ENCODE results near the gene PPFIA3. TPM values are rescaled to one million over a fixed set of nuclear protein-coding genes. Genes with fewer than 3 reads are reported as not detected.

Gene PPFIA3
- total RNA-seq, 1 experiment from 2014 or later = 27.3 TPM

DNA sequence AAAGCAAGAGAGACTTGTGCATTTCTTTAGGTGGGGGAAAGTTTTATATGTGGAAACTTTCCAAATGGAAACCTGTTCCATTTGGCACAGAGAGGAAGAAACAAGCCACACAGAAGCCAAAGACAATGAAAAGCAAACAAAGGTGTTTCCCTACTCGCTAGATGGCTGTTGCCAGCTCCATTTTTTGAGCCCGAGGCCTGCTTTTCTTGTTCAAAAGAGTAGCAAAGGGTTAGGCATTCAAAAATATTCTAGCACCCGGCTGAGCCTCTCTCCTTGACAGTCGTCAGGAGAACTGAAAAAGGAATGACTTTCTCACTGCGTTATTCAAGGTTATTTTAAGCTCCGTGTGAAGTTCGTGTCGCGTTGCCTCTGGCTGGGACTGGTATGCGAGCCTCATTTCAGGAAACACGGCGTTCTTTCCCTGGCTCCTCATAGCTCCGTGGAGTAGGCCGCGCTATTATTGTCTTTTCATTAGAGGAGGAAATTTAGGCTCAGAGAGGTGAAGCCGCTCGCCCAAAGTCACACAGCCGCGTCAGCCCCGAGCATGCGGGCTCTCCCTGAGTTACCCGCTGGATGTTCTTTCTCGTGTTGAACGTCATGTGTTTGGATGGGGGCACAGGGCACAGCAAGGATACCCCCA lies 45.9 kb downstream of the PPFIA3 start:
- Mint-ChIP-seq H3K36me3 (no peaks in the 10 kb centered on the region), H3K4me3 (peak overlapping the region; percentile 29), H3K9me3 (no peaks in the 10 kb centered on the region), H3K27me3 (ENCODE audit: low read depth) (peaks cover 8% of the 10 kb centered on the region), H3K27ac (peak overlapping the region; percentile 49; the same call in 1 of the 2 replicates), H3K4me1 (peaks cover 6% of the 10 kb centered on the region)
- TF ChIP-seq, protein P1, sequence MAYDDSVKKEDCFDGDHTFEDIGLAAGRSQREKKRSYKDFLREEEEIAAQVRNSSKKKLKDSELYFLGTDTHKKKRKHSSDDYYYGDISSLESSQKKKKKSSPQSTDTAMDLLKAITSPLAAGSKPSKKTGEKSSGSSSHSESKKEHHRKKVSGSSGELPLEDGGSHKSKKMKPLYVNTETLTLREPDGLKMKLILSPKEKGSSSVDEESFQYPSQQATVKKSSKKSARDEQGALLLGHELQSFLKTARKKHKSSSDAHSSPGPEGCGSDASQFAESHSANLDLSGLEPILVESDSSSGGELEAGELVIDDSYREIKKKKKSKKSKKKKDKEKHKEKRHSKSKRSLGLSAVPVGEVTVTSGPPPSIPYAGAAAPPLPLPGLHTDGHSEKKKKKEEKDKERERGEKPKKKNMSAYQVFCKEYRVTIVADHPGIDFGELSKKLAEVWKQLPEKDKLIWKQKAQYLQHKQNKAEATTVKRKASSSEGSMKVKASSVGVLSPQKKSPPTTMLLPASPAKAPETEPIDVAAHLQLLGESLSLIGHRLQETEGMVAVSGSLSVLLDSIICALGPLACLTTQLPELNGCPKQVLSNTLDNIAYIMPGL (CRISPR knock-in tag; IDR thresholded peaks at IDR 0.05) = no peak
- TF ChIP-seq NFYB (CRISPR knock-in tag; conservative IDR thresholded peaks at IDR 0.05; ENCODE audit: low read depth) = no peak
- POLR2A ChIA-PET = interaction anchor here (0.5 to 0.7 kb wide), 2 partner anchors 10 to 79 kb away, joined by 3 to 4 read pairs; partner anchors contain the start of gene HRC
- ATAC-seq (no peak), DNase-seq (ENCODE audit: low spot score) (no peak)
- CTCF ChIA-PET = interaction anchor here (0.6 to 3.3 kb wide), 11 partner anchors 10 to 172 kb away, joined by 3 to 21 read pairs (median 6); partner anchors contain the start of genes HRC, LIN7B and RUVBL2

DNA sequence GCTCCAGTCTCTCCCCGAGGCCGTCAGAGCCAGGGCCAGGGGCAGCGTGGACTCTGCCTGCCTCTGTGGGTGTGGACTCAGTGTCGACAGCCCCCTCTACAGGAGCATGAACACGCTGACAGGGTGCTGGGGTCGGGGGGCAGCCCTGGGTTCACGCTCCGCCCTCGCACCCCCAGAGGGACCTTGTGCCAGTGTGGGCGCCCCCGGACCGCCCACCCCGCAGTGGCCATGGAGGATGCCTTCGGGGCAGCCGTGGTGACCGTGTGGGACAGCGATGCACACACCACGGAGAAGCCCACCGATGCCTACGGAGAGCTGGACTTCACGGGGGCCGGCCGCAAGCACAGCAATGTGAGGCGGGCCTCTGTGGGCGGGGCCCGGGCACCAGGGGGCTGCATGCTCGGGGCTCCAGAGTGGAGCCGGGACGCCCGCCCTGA lies 46.5 kb downstream of the PPFIA3 start:
- ChIA-PET POLR2A (no interaction called here), CTCF (interaction anchor here (0.6 to 3.3 kb wide), 10 partner anchors 10 to 172 kb away, joined by 3 to 21 read pairs (median 4); partner anchors contain the start of genes HRC, LIN7B and RUVBL2)
- ATAC-seq (peak; percentile 94), DNase-seq (ENCODE audit: low spot score) (peak; percentile 39)
- Mint-ChIP-seq H3K36me3 (no peaks in the 10 kb centered on the region), H3K4me1 (peaks cover 6% of the 10 kb centered on the region), H3K9me3 (no peaks in the 10 kb centered on the region), H3K27ac (no peak overlapping the region), H3K27me3 (ENCODE audit: low read depth) (peaks cover 8% of the 10 kb centered on the region), H3K4me3 (0 out of 2 replicates have a peak overlapping the region, but pooled peaks have one; percentile 18)
- TF ChIP-seq, protein P1 (CRISPR knock-in tag; IDR thresholded peaks at IDR 0.05) = peak; percentile 35; the same call in 1 of the 2 replicates
- TF ChIP-seq, protein P2, sequence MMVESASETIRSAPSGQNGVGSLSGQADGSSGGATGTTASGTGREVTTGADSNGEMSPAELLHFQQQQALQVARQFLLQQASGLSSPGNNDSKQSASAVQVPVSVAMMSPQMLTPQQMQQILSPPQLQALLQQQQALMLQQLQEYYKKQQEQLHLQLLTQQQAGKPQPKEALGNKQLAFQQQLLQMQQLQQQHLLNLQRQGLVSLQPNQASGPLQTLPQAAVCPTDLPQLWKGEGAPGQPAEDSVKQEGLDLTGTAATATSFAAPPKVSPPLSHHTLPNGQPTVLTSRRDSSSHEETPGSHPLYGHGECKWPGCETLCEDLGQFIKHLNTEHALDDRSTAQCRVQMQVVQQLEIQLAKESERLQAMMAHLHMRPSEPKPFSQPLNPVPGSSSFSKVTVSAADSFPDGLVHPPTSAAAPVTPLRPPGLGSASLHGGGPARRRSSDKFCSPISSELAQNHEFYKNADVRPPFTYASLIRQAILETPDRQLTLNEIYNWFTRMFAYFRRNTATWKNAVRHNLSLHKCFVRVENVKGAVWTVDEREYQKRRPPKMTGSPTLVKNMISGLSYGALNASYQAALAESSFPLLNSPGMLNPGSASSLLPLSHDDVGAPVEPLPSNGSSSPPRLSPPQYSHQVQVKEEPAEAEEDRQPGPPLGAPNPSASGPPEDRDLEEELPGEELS (CRISPR knock-in tag; IDR thresholded peaks at IDR 0.05) = no peak
- TF ChIP-seq ZNF121 (CRISPR knock-in tag; IDR thresholded peaks at IDR 0.05) (no peak), MXD4 (CRISPR knock-in tag; IDR thresholded peaks at IDR 0.05; ENCODE audit: borderline replicate concordance) (no peak), MAX (CRISPR knock-in tag; IDR thresholded peaks at IDR 0.05) (peak; percentile 40; the same call in 1 of the 2 replicates)

DNA sequence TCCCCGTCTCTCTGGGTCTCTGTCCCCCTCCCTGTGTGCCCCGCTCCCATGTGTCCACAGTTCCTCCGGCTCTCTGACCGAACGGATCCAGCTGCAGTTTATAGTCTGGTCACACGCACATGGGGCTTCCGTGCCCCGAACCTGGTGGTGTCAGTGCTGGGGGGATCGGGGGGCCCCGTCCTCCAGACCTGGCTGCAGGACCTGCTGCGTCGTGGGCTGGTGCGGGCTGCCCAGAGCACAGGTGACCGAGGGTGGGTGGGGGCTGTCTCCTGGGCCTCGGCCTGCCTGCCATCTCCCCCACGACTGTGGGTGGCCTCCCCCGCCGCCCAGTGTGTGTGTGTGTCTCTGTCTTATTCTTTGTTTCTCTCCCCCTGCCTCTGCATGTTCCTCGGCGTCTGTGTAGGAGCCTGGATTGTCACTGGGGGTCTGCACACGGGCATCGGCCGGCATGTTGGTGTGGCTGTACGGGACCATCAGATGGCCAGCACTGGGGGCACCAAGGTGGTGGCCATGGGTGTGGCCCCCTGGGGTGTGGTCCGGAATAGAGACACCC lies 48.6 kb downstream of the PPFIA3 start:
- ChIA-PET POLR2A (no interaction called here), CTCF (no interaction called here)
- H3K27ac Mint-ChIP-seq = no peak overlapping the region
- no peaks in the 10 kb centered on the region for H3K9me3 Mint-ChIP-seq
- peaks cover 8% of the 10 kb centered on the region for H3K27me3 Mint-ChIP-seq (ENCODE audit: low read depth)
- no peak overlapping the region for H3K4me3 Mint-ChIP-seq
- no peak for TF ChIP-seq ZNF317 (CRISPR knock-in tag; IDR thresholded peaks at IDR 0.05; ENCODE audit: borderline replicate concordance, low read depth)
- ATAC-seq (no peak), DNase-seq (ENCODE audit: low spot score) (no peak)
- H3K4me1 Mint-ChIP-seq = peaks cover 6% of the 10 kb centered on the region
- 0 out of 2 replicates have a peak, but pooled peaks cover 3% of the 10 kb centered on the region for H3K36me3 Mint-ChIP-seq

- Mint-ChIP-seq H3K27ac (no peak overlapping the region), H3K36me3 (0 out of 2 replicates have a peak, but pooled peaks cover 3% of the 10 kb centered on the region), H3K9me3 (no peaks in the 10 kb centered on the region), H3K4me1 (peaks cover 6% of the 10 kb centered on the region), H3K27me3 (ENCODE audit: low read depth) (peaks cover 8% of the 10 kb centered on the region), H3K4me3 (no peak overlapping the region)
- CTCF ChIA-PET = interaction anchor here (0.8 kb wide), 1 partner anchor 30 kb away, joined by 3 read pairs; no protein-coding TSS in a partner anchor
- POLR2A ChIA-PET = no interaction called here
- no peak for DNase-seq (ENCODE audit: low spot score)
- ATAC-seq = no peak
- TF ChIP-seq NR1H2 (CRISPR knock-in tag; IDR thresholded peaks at IDR 0.05) = no peak
- TF ChIP-seq ZNF423 (CRISPR knock-in tag; IDR thresholded peaks at IDR 0.05) = no peak
- no peak for TF ChIP-seq MXD4 (CRISPR knock-in tag; IDR thresholded peaks at IDR 0.05; ENCODE audit: borderline replicate concordance)
- TF ChIP-seq, protein P3, sequence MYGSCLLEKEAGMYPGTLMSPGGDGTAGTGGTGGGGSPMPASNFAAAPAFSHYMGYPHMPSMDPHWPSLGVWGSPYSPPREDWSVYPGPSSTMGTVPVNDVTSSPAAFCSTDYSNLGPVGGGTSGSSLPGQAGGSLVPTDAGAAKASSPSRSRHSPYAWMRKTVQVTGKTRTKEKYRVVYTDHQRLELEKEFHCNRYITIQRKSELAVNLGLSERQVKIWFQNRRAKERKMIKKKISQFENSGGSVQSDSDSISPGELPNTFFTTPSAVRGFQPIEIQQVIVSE (CRISPR knock-in tag; IDR thresholded peaks at IDR 0.05; ENCODE audit: borderline replicate concordance) = no peak
- TF ChIP-seq, protein P4, sequence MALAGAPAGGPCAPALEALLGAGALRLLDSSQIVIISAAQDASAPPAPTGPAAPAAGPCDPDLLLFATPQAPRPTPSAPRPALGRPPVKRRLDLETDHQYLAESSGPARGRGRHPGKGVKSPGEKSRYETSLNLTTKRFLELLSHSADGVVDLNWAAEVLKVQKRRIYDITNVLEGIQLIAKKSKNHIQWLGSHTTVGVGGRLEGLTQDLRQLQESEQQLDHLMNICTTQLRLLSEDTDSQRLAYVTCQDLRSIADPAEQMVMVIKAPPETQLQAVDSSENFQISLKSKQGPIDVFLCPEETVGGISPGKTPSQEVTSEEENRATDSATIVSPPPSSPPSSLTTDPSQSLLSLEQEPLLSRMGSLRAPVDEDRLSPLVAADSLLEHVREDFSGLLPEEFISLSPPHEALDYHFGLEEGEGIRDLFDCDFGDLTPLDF (CRISPR knock-in tag; IDR thresholded peaks at IDR 0.05) = no peak
- TF ChIP-seq, protein P5, sequence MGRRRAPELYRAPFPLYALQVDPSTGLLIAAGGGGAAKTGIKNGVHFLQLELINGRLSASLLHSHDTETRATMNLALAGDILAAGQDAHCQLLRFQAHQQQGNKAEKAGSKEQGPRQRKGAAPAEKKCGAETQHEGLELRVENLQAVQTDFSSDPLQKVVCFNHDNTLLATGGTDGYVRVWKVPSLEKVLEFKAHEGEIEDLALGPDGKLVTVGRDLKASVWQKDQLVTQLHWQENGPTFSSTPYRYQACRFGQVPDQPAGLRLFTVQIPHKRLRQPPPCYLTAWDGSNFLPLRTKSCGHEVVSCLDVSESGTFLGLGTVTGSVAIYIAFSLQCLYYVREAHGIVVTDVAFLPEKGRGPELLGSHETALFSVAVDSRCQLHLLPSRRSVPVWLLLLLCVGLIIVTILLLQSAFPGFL (CRISPR knock-in tag; IDR thresholded peaks at IDR 0.05; ENCODE audit: borderline replicate concordance) = no peak
These were observed 49.1 kb downstream of the PPFIA3 start for GRCh38 chr19:49168421-49168820.
